ENCODE measurements around the gene FHIT.

DNA sequence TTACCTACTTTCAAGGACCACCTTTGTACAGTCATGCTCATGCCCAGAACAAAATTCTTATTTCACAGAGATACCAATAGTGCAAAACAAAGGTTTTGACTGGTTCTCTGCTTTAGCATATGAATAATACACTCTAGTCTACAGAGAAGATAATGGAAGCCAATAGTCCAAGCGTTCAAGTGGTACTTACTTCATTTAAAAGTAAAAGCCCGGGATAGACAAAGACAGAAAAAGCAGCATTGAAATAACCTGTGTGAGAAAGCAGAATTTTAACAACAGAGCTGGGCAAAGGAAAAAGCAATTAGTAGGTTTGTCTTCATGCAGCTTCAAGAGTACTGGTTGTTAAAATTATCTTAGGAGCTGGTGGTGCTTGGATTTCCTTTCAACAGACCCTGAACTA is 848.3 kb downstream of the FHIT start:
- TF ChIP-seq, protein P1, sequence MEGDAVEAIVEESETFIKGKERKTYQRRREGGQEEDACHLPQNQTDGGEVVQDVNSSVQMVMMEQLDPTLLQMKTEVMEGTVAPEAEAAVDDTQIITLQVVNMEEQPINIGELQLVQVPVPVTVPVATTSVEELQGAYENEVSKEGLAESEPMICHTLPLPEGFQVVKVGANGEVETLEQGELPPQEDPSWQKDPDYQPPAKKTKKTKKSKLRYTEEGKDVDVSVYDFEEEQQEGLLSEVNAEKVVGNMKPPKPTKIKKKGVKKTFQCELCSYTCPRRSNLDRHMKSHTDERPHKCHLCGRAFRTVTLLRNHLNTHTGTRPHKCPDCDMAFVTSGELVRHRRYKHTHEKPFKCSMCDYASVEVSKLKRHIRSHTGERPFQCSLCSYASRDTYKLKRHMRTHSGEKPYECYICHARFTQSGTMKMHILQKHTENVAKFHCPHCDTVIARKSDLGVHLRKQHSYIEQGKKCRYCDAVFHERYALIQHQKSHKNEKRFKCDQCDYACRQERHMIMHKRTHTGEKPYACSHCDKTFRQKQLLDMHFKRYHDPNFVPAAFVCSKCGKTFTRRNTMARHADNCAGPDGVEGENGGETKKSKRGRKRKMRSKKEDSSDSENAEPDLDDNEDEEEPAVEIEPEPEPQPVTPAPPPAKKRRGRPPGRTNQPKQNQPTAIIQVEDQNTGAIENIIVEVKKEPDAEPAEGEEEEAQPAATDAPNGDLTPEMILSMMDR (IDR thresholded peaks at IDR 0.05; ENCODE audit: low read depth, low read length, poor library complexity, severe bottlenecking) = no peak
- no peak for TF ChIP-seq EZH2phosphoT487 (IDR thresholded peaks at IDR 0.05; ENCODE audit: borderline replicate concordance, low read length)
